NB4 (cell line): ENCODE measurements around the gene NSUN4.

Source experiments
- DNase-seq: peaks from one replicate; pipeline ENCODE4 v3.0.0; 2010; ENCODE audit warnings: low read depth
- H3K4me3 ChIP-seq: one replicate; pipeline ENCODE4 v1.5.1; 2011; ENCODE audit warnings: mild to moderate bottlenecking, low read depth, low read length, moderate library complexity
- CTCF ChIP-seq: IDR thresholded peaks from one replicate; pipeline ENCODE4 v1.5.1; 2012; ENCODE audit warnings: low read depth, low read length
- MAX ChIP-seq: IDR thresholded peaks from 2 replicates; pipeline ENCODE4 v1.6.1; 2011; ENCODE audit warnings: low read depth, low read length
- MYC ChIP-seq: IDR thresholded peaks from 2 replicates; pipeline ENCODE4 v1.6.1; 2011; ENCODE audit warnings: low read depth, low read length
- POLR2A ChIP-seq: IDR thresholded peaks from 2 replicates; pipeline ENCODE4 v1.6.1; 2011; ENCODE audit warnings: mild to moderate bottlenecking; ENCODE audit not compliant: insufficient read length; ENCODE audit errors: extremely low read depth

Gene NSUN4

GRCh38 chr1:46406881-46407608, 66.4 kb downstream of the NSUN4 start:
- no peak for DNase-seq
- no peak overlapping the region for H3K4me3 ChIP-seq
- TF ChIP-seq CTCF: no peak
- no peak for TF ChIP-seq MAX
- TF ChIP-seq MYC: no peak
- TF ChIP-seq POLR2A: no peak

- H3K4me3 ChIP-seq: no peak overlapping the region
- TF ChIP-seq POLR2A (no peak), MAX (no peak), MYC (no peak), CTCF (no peak)
These were observed 67.0 kb downstream of the NSUN4 start for GRCh38 chr1:46407636-46408035.

GRCh38 chr1:46408356-46409062, 67.9 kb downstream of the NSUN4 start:
- no peak for DNase-seq
- H3K4me3 ChIP-seq: no peak overlapping the region
- TF ChIP-seq CTCF: no peak
- no peak for TF ChIP-seq MAX
- TF ChIP-seq MYC: no peak
- TF ChIP-seq POLR2A: no peak

More at GRCh38 chr1:46407636-46408035, 67.0 kb downstream of the NSUN4 start:
- no peak for DNase-seq

- H3K4me3 ChIP-seq: no peak overlapping the region
- no peak for DNase-seq
- no peak for TF ChIP-seq MAX
- no peak for TF ChIP-seq POLR2A
These were observed 68.4 kb downstream of the NSUN4 start for GRCh38 chr1:46409063-46409372.

- TF ChIP-seq MAX (no peak), MYC (no peak), POLR2A (no peak), CTCF (no peak)
- DNase-seq: no peak
- no peak overlapping the region for H3K4me3 ChIP-seq
These were observed 69.8 kb downstream of the NSUN4 start for GRCh38 chr1:46410156-46411009.

GRCh38 chr1:46411010-46411405, 70.4 kb downstream of the NSUN4 start:
- H3K4me3 ChIP-seq: no peak overlapping the region
- TF ChIP-seq MAX (no peak), MYC (no peak), CTCF (no peak)
- DNase-seq: no peak
